NCI-H146 treated with DMSO at 0.1 percent for 48 hours (cell line): ENCODE results near the gene WDR20.

ENCODE experiments used
- DNase-seq: peaks from one replicate; lab custom pipeline; 2025; ENCODE audit not compliant: unreplicated experiment; lab: John Stamatoyannopoulos, UW

WDR20 gene

GRCh38 chr14:102215576-102216250, 76.0 kb downstream of the WDR20 start:
- DNase-seq = no peak

- no peak for DNase-seq
Measured at GRCh38 chr14:102217399-102217798, 77.7 kb downstream of the WDR20 start.

- DNase-seq = no peak
Measured at GRCh38 chr14:102217987-102218421, 78.3 kb downstream of the WDR20 start.

- DNase-seq = no peak
Measured at GRCh38 chr14:102218688-102219087, 79.0 kb downstream of the WDR20 start.

GRCh38 chr14:102219316-102219715, 79.6 kb downstream of the WDR20 start:
- DNase-seq = no peak

- no peak for DNase-seq
Measured at GRCh38 chr14:102220031-102220430, 80.3 kb downstream of the WDR20 start.

GRCh38 chr14:102221026-102221425, 81.3 kb downstream of the WDR20 start:
- no peak for DNase-seq

GRCh38 chr14:102222009-102222575, 82.4 kb downstream of the WDR20 start:
- DNase-seq = no peak

GRCh38 chr14:102222751-102223150, 83.1 kb downstream of the WDR20 start:
- DNase-seq = no peak

- no peak for DNase-seq
Measured at GRCh38 chr14:102223682-102224081, 84.0 kb downstream of the WDR20 start.

- DNase-seq = no peak
Measured at GRCh38 chr14:102225386-102225785, 85.7 kb downstream of the WDR20 start.

- DNase-seq = no peak
Measured at GRCh38 chr14:102225936-102226335, 86.2 kb downstream of the WDR20 start.

GRCh38 chr14:102226356-102227125, 86.8 kb downstream of the WDR20 start:
- no peak for DNase-seq

GRCh38 chr14:102227184-102227964, 87.7 kb downstream of the WDR20 start:
- no peak for DNase-seq

GRCh38 chr14:102229071-102229738, 89.5 kb downstream of the WDR20 start:
- DNase-seq = no peak

GRCh38 chr14:102229739-102230092, 90.0 kb downstream of the WDR20 start:
- no peak for DNase-seq

- no peak for DNase-seq
Measured at GRCh38 chr14:102230481-102231210, 90.9 kb downstream of the WDR20 start.

GRCh38 chr14:102231476-102232347, 92.0 kb downstream of the WDR20 start:
- DNase-seq = no peak

- no peak for DNase-seq
Measured at GRCh38 chr14:102232348-102232625, 92.6 kb downstream of the WDR20 start.

- DNase-seq = no peak
Measured at GRCh38 chr14:102233081-102233480, 93.4 kb downstream of the WDR20 start.
